ENCODE results near the gene SLC6A18. TPM values are rescaled to one million over a fixed set of nuclear protein-coding genes. Genes with fewer than 3 reads are reported as not detected.

Gene SLC6A18
- total and polyA plus RNA-seq, 9 of the 15 experiments (the other 6 are each of a cell fraction or from before 2014, with no cell fraction given): not detected

GRCh38 chr5:1185629-1186350, 39.4 kb upstream of the SLC6A18 start (continued):
- TF ChIP-seq RFX7 (CRISPR knock-in tag; IDR thresholded peaks at IDR 0.05) (peak; percentile 38; the same call in 1 of the 2 replicates), BHLHE40 (IDR thresholded peaks at IDR 0.05; ENCODE audit: low read length) (peak; percentile 88), FOXK2 (conservative IDR thresholded peaks at IDR 0.05 in 1 of 2, IDR thresholded peaks at IDR 0.05 in 1 of 2; ENCODE audit: low read depth in 2 of 2) (peak in 1 of 2 experiments; percentile 47; a peak in 3 of 4 replicates), CBX1 (IDR thresholded peaks at IDR 0.05; ENCODE audit: low read depth) (no peak), ETV6 (IDR thresholded peaks at IDR 0.05; ENCODE audit: borderline replicate concordance in 1 of 2, low read depth in 2 of 2, low read length in 1 of 2) (peak; percentile 87 to 95; a peak in 3 of 4 replicates), ETV6 (CRISPR knock-in tag; IDR thresholded peaks at IDR 0.05; ENCODE audit: borderline replicate concordance) (no peak), TCFL5 (CRISPR knock-in tag; conservative IDR thresholded peaks at IDR 0.05) (peak; percentile 69; the same call in 1 of the 2 replicates), FOXM1 (IDR thresholded peaks at IDR 0.05; ENCODE audit: low read depth) (peak; percentile 91), FOXM1 (CRISPR knock-in tag; IDR thresholded peaks at IDR 0.05; ENCODE audit: low read depth) (no peak), ZNF398 (CRISPR knock-in tag; IDR thresholded peaks at IDR 0.05) (no peak), NELFE (IDR thresholded peaks at IDR 0.05; ENCODE audit: insufficient read depth, insufficient read length) (no peak), ZNF717 (CRISPR knock-in tag; IDR thresholded peaks at IDR 0.05) (no peak), ZNF609 (CRISPR knock-in tag; IDR thresholded peaks at IDR 0.05; ENCODE audit: borderline replicate concordance) (peak; percentile 64; the same call in 1 of the 2 replicates), EWSR1 (IDR thresholded peaks at IDR 0.05; ENCODE audit: borderline replicate concordance, low read depth, partially characterized antibody) (no peak), MAFK (IDR thresholded peaks at IDR 0.05; ENCODE audit: low read length) (no peak), SETDB1 (IDR thresholded peaks at IDR 0.05; ENCODE audit: low read length) (no peak), CC2D1A (IDR thresholded peaks at IDR 0.05) (peak; percentile 83; the same call in 1 of the 2 replicates), RBFOX2 (IDR thresholded peaks at IDR 0.05; ENCODE audit: low read depth, low read length) (peak; percentile 64), PCBP2 (IDR thresholded peaks at IDR 0.05; ENCODE audit: low read depth, low read length, poor library complexity, severe bottlenecking) (no peak), USF2 (CRISPR knock-in tag; IDR thresholded peaks at IDR 0.05) (no peak), ZBTB7A (IDR thresholded peaks at IDR 0.05; ENCODE audit: borderline replicate concordance, control insufficient read depth, low read depth, low read length) (peak; percentile 75; the same call in 1 of the 2 replicates)

All from K562 (cell line).